ENCODE results near the gene PKN1.

DNA sequence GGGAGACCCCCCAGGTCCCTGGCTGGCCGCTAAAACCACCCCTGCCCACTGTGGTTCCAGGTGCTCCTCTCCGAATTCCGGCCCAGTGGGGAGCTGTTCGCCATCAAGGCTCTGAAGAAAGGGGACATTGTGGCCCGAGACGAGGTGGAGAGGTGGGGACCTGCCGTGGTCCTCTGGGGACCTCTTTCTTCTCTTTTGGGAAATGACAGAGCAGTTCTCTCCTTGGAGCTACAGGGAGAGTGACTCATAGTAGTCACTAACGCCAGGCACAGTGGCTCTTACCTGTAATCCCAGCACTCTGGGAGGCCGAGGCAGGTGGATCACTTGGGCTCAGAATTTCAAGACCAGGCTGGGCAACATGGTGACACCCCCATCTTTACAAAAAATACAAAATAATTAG is 34.7 kb downstream of the PKN1 start:
- TF ChIP-seq ELF4 (CRISPR knock-in tag; IDR thresholded peaks at IDR 0.05; ENCODE audit: low read depth) (no peak), ZNF317 (CRISPR knock-in tag; IDR thresholded peaks at IDR 0.05; ENCODE audit: borderline replicate concordance, low read depth) (no peak), JAZF1 (CRISPR knock-in tag; IDR thresholded peaks at IDR 0.05) (no peak), NR2C2 (CRISPR knock-in tag; IDR thresholded peaks at IDR 0.05) (no peak), ETV6 (CRISPR knock-in tag; IDR thresholded peaks at IDR 0.05) (no peak), ZNF232 (CRISPR knock-in tag; IDR thresholded peaks at IDR 0.05) (no peak)
- TF ChIP-seq, protein P1, sequence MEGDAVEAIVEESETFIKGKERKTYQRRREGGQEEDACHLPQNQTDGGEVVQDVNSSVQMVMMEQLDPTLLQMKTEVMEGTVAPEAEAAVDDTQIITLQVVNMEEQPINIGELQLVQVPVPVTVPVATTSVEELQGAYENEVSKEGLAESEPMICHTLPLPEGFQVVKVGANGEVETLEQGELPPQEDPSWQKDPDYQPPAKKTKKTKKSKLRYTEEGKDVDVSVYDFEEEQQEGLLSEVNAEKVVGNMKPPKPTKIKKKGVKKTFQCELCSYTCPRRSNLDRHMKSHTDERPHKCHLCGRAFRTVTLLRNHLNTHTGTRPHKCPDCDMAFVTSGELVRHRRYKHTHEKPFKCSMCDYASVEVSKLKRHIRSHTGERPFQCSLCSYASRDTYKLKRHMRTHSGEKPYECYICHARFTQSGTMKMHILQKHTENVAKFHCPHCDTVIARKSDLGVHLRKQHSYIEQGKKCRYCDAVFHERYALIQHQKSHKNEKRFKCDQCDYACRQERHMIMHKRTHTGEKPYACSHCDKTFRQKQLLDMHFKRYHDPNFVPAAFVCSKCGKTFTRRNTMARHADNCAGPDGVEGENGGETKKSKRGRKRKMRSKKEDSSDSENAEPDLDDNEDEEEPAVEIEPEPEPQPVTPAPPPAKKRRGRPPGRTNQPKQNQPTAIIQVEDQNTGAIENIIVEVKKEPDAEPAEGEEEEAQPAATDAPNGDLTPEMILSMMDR (IDR thresholded peaks at IDR 0.05) = no peak
- TF ChIP-seq, protein P2, sequence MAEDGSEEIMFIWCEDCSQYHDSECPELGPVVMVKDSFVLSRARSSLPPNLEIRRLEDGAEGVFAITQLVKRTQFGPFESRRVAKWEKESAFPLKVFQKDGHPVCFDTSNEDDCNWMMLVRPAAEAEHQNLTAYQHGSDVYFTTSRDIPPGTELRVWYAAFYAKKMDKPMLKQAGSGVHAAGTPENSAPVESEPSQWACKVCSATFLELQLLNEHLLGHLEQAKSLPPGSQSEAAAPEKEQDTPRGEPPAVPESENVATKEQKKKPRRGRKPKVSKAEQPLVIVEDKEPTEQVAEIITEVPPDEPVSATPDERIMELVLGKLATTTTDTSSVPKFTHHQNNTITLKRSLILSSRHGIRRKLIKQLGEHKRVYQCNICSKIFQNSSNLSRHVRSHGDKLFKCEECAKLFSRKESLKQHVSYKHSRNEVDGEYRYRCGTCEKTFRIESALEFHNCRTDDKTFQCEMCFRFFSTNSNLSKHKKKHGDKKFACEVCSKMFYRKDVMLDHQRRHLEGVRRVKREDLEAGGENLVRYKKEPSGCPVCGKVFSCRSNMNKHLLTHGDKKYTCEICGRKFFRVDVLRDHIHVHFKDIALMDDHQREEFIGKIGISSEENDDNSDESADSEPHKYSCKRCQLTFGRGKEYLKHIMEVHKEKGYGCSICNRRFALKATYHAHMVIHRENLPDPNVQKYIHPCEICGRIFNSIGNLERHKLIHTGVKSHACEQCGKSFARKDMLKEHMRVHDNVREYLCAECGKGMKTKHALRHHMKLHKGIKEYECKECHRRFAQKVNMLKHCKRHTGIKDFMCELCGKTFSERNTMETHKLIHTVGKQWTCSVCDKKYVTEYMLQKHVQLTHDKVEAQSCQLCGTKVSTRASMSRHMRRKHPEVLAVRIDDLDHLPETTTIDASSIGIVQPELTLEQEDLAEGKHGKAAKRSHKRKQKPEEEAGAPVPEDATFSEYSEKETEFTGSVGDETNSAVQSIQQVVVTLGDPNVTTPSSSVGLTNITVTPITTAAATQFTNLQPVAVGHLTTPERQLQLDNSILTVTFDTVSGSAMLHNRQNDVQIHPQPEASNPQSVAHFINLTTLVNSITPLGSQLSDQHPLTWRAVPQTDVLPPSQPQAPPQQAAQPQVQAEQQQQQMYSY (CRISPR knock-in tag; IDR thresholded peaks at IDR 0.05) = no peak
- TF ChIP-seq, protein P3, sequence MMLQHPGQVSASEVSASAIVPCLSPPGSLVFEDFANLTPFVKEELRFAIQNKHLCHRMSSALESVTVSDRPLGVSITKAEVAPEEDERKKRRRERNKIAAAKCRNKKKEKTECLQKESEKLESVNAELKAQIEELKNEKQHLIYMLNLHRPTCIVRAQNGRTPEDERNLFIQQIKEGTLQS (CRISPR knock-in tag; conservative IDR thresholded peaks at IDR 0.05) = no peak

All from WTC11 (cell line).